Measurements from ENCODE around the gene ARL4A. TPM values are rescaled to one million over a fixed set of nuclear protein-coding genes. Genes with fewer than 3 reads are reported as not detected.

Gene ARL4A
- polyA plus RNA-seq, 1 experiment: 31.0 TPM

GRCh38 chr7:12646139-12646538 is 41.3 kb upstream of the ARL4A start:
- no peak overlapping the region for H3K4me3 ChIP-seq (ENCODE audit: low read depth, low read length)
- no peaks in the 10 kb centered on the region for H3K27me3 ChIP-seq (ENCODE audit: control insufficient read depth, insufficient read depth, low read length)
- TF ChIP-seq, protein P1, sequence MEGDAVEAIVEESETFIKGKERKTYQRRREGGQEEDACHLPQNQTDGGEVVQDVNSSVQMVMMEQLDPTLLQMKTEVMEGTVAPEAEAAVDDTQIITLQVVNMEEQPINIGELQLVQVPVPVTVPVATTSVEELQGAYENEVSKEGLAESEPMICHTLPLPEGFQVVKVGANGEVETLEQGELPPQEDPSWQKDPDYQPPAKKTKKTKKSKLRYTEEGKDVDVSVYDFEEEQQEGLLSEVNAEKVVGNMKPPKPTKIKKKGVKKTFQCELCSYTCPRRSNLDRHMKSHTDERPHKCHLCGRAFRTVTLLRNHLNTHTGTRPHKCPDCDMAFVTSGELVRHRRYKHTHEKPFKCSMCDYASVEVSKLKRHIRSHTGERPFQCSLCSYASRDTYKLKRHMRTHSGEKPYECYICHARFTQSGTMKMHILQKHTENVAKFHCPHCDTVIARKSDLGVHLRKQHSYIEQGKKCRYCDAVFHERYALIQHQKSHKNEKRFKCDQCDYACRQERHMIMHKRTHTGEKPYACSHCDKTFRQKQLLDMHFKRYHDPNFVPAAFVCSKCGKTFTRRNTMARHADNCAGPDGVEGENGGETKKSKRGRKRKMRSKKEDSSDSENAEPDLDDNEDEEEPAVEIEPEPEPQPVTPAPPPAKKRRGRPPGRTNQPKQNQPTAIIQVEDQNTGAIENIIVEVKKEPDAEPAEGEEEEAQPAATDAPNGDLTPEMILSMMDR (IDR thresholded peaks at IDR 0.05; ENCODE audit: low read depth, low read length): no peak
- no peaks in the 10 kb centered on the region for H3K9me3 ChIP-seq (ENCODE audit: control insufficient read depth, insufficient read depth, low read length)
- ChIA-PET POLR2A (no interaction called here), CTCF (interaction anchor here (2.2 kb wide), 1 partner anchor 40 kb away, joined by 7 read pairs; no protein-coding TSS in a partner anchor)
- no peak overlapping the region for H3K27ac ChIP-seq (ENCODE audit: low read depth, low read length)
- no peak for DNase-seq (ENCODE audit: low read depth, low spot score)

- no peaks in the 10 kb centered on the region for H3K9me3 ChIP-seq (ENCODE audit: control insufficient read depth, insufficient read depth, low read length)
- POLR2A ChIA-PET: no interaction called here
- H3K4me3 ChIP-seq (ENCODE audit: low read depth, low read length): no peak overlapping the region
- no peak overlapping the region for H3K27ac ChIP-seq (ENCODE audit: low read depth, low read length)
- DNase-seq (ENCODE audit: low read depth, low spot score): no peak
- TF ChIP-seq, protein P1 (IDR thresholded peaks at IDR 0.05; ENCODE audit: low read depth, low read length): no peak
- CTCF ChIA-PET: interaction anchor here (0.6 to 3.3 kb wide), 4 partner anchors 9 to 39 kb away, joined by 4 to 18 read pairs (median 6); partner anchors contain the start of gene ARL4A
- no peaks in the 10 kb centered on the region for H3K27me3 ChIP-seq (ENCODE audit: control insufficient read depth, insufficient read depth, low read length)
Observed at GRCh38 chr7:12647364-12648219, 39.8 kb upstream of the ARL4A start.

GRCh38 chr7:12648704-12649261 is 38.6 kb upstream of the ARL4A start:
- H3K27me3 ChIP-seq (ENCODE audit: control insufficient read depth, insufficient read depth, low read length): no peaks in the 10 kb centered on the region
- DNase-seq (ENCODE audit: low read depth, low spot score): no peak
- TF ChIP-seq, protein P1 (IDR thresholded peaks at IDR 0.05; ENCODE audit: low read depth, low read length): no peak
- no peak overlapping the region for H3K27ac ChIP-seq (ENCODE audit: low read depth, low read length)
- H3K4me3 ChIP-seq (ENCODE audit: low read depth, low read length): no peak overlapping the region
- ChIA-PET POLR2A (no interaction called here), CTCF (interaction anchor here (0.8 to 3.3 kb wide), 2 partner anchors 10 to 38 kb away, joined by 6 to 18 read pairs; partner anchors contain the start of gene ARL4A)
- no peaks in the 10 kb centered on the region for H3K9me3 ChIP-seq (ENCODE audit: control insufficient read depth, insufficient read depth, low read length)

DNA sequence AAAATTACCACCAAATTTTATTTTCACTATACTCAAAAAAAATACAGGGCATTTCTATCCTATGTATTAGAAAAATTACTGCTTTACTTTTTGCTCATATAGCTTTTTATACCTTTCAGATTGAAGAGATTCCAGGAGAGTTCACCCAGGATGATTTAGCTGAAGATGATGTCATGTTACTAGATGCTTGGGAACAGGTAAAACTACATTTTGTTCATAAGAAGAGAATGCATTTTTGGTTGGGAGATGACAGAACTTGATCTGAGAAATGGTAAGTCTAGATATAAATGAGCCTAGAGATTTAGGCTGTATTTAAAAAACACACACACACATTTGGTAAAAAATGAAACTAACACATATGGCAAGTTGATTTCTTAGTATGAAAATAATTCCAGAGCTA is 38.1 kb upstream of the ARL4A start:
- ChIA-PET POLR2A (no interaction called here), CTCF (interaction anchor here (0.6 to 3.3 kb wide), 2 partner anchors 38 to 42 kb away, joined by 4 to 18 read pairs; partner anchors contain the start of gene ARL4A)

More for the DNA sequence above, 38.1 kb upstream of the ARL4A start:
- DNase-seq (ENCODE audit: low read depth, low spot score): no peak
- H3K27ac ChIP-seq (ENCODE audit: low read depth, low read length): no peak overlapping the region
- TF ChIP-seq, protein P1 (IDR thresholded peaks at IDR 0.05; ENCODE audit: low read depth, low read length): no peak
- H3K9me3 ChIP-seq (ENCODE audit: control insufficient read depth, insufficient read depth, low read length): no peaks in the 10 kb centered on the region
- no peak overlapping the region for H3K4me3 ChIP-seq (ENCODE audit: low read depth, low read length)
- H3K27me3 ChIP-seq (ENCODE audit: control insufficient read depth, insufficient read depth, low read length): no peaks in the 10 kb centered on the region
